Neural crest cell (in vitro differentiated cells): Measurements from ENCODE around the gene PNMT. TPM values are rescaled to one million over a fixed set of nuclear protein-coding genes. Genes with fewer than 3 reads are reported as not detected.

Experiments
- DNase-seq: peaks from one replicate; pipeline ENCODE4 v3.0.0; 2021; ENCODE audit warnings: low read depth, mixed read lengths, low spot score
- H3K27ac Mint-ChIP-seq: one replicate; pipeline ENCODE4 v1.8.0; 2021; ENCODE audit warnings: mild to moderate bottlenecking, mixed read lengths; ENCODE audit not compliant: unreplicated experiment
- H3K27me3 Mint-ChIP-seq: 2 replicates; pipeline ENCODE4 v1.8.0; 2021; ENCODE audit warnings: low read depth, mild to moderate bottlenecking, mixed read lengths
- H3K36me3 Mint-ChIP-seq: 2 replicates; pipeline ENCODE4 v1.8.0; 2021; ENCODE audit warnings: low read depth, mild to moderate bottlenecking, mixed read lengths
- H3K4me1 Mint-ChIP-seq: 2 replicates; pipeline ENCODE4 v1.8.0; 2021; ENCODE audit warnings: mixed read lengths
- H3K4me3 Mint-ChIP-seq: one replicate; pipeline ENCODE4 v1.8.0; 2021; ENCODE audit warnings: mild to moderate bottlenecking, mixed read lengths
- H3K9me3 Mint-ChIP-seq: 2 replicates; pipeline ENCODE4 v1.8.0; 2021; ENCODE audit warnings: mixed read lengths
- CTCF ChIP-seq: fragments of 200-600 bp; sonication (generic); conservative IDR thresholded peaks from 2 replicates; pipeline ENCODE4 v1.5.0; 2021; ENCODE audit warnings: antibody characterized with exemption, mild to moderate bottlenecking
- total RNA-seq: library from RNA; stranded (reverse); gene quantifications from 2 replicates; pipeline ENCODE4 v1.2.1, GENCODE V29; 2021

The PNMT gene
- total RNA-seq, 1 donor from 2014 or later, result 0.84 TPM

- Mint-ChIP-seq H3K27me3 (no peaks in the 10 kb centered on the region), H3K4me3 (no peak overlapping the region), H3K27ac (no peak overlapping the region), H3K9me3 (no peaks in the 10 kb centered on the region), H3K36me3 (peaks cover 3% of the 10 kb centered on the region), H3K4me1 (no peaks in the 10 kb centered on the region)
- no peak for TF ChIP-seq CTCF
- no peak for DNase-seq
These were observed 49.4 kb downstream of the PNMT start for GRCh38 chr17:39717660-39718059.

- no peaks in the 10 kb centered on the region for H3K9me3 Mint-ChIP-seq
- H3K4me1 Mint-ChIP-seq, result no peaks in the 10 kb centered on the region
- no peak overlapping the region for H3K4me3 Mint-ChIP-seq
- H3K36me3 Mint-ChIP-seq, result peaks cover 3% of the 10 kb centered on the region
- H3K27ac Mint-ChIP-seq, result no peak overlapping the region
- no peak for TF ChIP-seq CTCF
- DNase-seq, result no peak
- no peaks in the 10 kb centered on the region for H3K27me3 Mint-ChIP-seq
These were observed 51.5 kb downstream of the PNMT start for GRCh38 chr17:39719563-39720355.

Other genes with a start within 250 kb of the PNMT start
- 63.4 and 65.0 TPM in 2 replicates for gene MED1, start 217.2 kb upstream of the PNMT start, total RNA-seq
- gene CDK12, start 207.0 kb upstream of the PNMT start, total RNA-seq, result 69.1 and 69.8 TPM in 2 replicates
- gene NEUROD2, start 60.5 kb upstream of the PNMT start, total RNA-seq, result not detected in 2 replicates
- not detected in 2 replicates for gene PPP1R1B, start 41.5 kb upstream of the PNMT start, total RNA-seq
- gene STARD3, start 31.3 kb upstream of the PNMT start, total RNA-seq, result 60.6 and 64.8 TPM in 2 replicates
- gene TCAP, start 3.1 kb upstream of the PNMT start, total RNA-seq, result 1.9 and 2.8 TPM in 2 replicates
- gene PGAP3, start 19.6 kb downstream of the PNMT start, total RNA-seq, result 18.2 and 21.7 TPM in 2 replicates
- 78.4 and 82.9 TPM in 2 replicates for gene ERBB2, start 31.6 kb downstream of the PNMT start, total RNA-seq
- 35.6 and 36.8 TPM in 2 replicates for gene MIEN1, start 62.1 kb downstream of the PNMT start, total RNA-seq
- not detected in 2 replicates for gene GRB7, start 69.5 kb downstream of the PNMT start, total RNA-seq
- not detected in 2 replicates for gene IKZF3, start 195.9 kb downstream of the PNMT start, total RNA-seq
- not detected in 2 replicates for gene ZPBP2, start 199.7 kb downstream of the PNMT start, total RNA-seq